CD4-positive, alpha-beta T cell treated with Interleukin-6 for 4 hours (primary cell): ENCODE data around the gene ACIN1.

Experiments used
- DNase-seq: peaks from one replicate; pipeline ENCODE4 v3.0.0-alpha.2; 2020; ENCODE audit warnings: mixed read lengths

The ACIN1 gene

GRCh38 chr14:23009483-23009938, 85.4 kb downstream of the ACIN1 start:
- no peak for DNase-seq

DNA sequence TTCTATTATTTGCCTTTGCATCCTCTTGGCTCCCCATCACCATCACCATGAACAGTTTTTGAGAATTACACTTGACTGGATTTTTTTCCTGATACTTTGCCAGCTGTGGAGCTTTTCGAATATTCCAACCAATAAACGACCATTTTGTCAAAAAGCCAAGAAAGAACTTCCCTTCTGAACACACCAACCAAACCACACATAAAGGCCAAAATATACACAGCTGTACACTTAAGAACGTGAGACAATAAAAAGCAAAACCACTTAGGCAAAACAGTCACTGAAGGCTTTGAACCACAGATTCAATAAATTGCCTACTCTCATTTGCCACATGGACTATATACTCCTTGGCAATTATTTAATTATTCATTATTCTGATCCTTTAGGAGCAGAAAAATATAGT, 86.1 kb downstream of the ACIN1 start:
- DNase-seq: no peak
